Cardiac muscle cell (in vitro differentiated cells and primary cell): ENCODE data around the gene NHERF2. TPM values are rescaled to one million over a fixed set of nuclear protein-coding genes. Genes with fewer than 3 reads are reported as not detected.
A peak's percentile ranks its signal among the peaks of the same experiment; 100 is the strongest.

Source experiments
- DNase-seq, 2 donors: peaks; one replicate each; pipeline versions ENCODE4 v3.0.0 to v3.0.0-alpha.2; 2010 to 2017; ENCODE audit warnings: low read depth in 1 of 2, low spot score in 1 of 2
- H3K27ac ChIP-seq: fragments of 200-600 bp; sonication (generic); 2 replicates; pipeline ENCODE4 v1.5.1; 2016
- H3K27me3 ChIP-seq: fragments of 200-600 bp; sonication (generic); 2 replicates; pipeline ENCODE4 v1.6.0; 2016; ENCODE audit warnings: control low read depth
- H3K36me3 ChIP-seq: fragments of 200-600 bp; sonication (generic); 2 replicates; pipeline ENCODE4 v1.5.1; 2016; ENCODE audit warnings: control low read depth
- H3K4me1 ChIP-seq: fragments of 200-600 bp; sonication (generic); 2 replicates; pipeline ENCODE4 v1.8.1; 2017; ENCODE audit warnings: low read depth, mild to moderate bottlenecking, mixed run types
- H3K4me3 ChIP-seq: fragments of 200-600 bp; sonication (generic); 2 replicates; pipeline ENCODE4 v1.5.1; 2016; ENCODE audit warnings: mild to moderate bottlenecking
- H3K9me3 ChIP-seq: fragments of 200-600 bp; sonication (generic); 2 replicates; pipeline ENCODE4 v1.5.1; 2017; ENCODE audit warnings: low read depth, mild to moderate bottlenecking, control low read depth
- polyA plus RNA-seq: library from polyadenylated mRNA; unstranded; fragments of >200 nt; fragmentation: Nextera tagmentation; extraction: Ambion mirVana; gene quantifications from 2 replicates; pipeline ENCODE4 v1.2.1, GENCODE V29; 2016
- total RNA-seq: library from RNA; depleted of rRNA; stranded (reverse); fragments of >200 nt; gene quantifications from 2 replicates; pipeline ENCODE4 v1.2.3, GENCODE V29; 2016
- TF ChIP-seq, protein P1 (sequence below): IDR thresholded peaks from 2 replicates; pipeline ENCODE4 v1.5.1; 2012; ENCODE audit warnings: low read depth, mild to moderate bottlenecking, low read length

Gene NHERF2
- total and polyA plus RNA-seq, 2 experiments from 2014 or later = 34.7 to 37.4 TPM

DNA sequence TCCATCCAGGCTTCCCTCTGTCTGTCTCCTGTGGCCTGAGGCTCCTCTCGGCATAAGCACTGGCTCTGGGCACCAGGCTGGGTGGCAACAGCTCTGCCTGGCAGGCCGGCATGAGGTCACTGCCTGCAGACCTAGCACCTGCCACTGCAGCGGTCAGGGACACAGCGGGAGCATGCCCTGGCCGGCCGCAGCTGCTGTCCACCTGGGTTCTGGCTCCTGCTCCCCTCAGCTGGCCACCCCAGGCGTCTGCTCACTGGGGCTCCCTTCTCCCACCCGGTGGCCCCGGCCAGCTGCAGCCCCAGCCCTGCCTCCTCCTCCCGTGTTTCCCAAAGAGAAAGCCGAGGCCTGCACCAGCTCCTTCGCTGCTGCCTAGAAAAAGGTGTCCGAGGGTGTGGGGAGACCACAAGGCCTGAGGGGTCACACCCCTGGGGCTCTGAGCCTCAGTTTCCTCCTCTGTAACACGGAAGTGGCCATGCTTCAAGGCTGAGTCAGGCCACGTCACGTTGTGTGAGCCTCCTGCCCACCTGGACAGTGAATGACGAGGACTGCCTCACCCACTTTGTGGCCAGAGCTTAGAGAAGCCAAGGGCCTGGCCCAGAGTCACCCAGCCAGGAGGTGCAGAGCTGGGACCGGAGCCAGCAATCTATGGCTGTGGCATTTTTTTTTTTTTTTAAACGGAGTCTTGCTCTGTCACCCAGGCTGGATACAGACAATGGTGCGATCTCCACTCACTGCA is 14.3 kb downstream of the NHERF2 start:
- no peak for DNase-seq
- no peaks in the 10 kb centered on the region for H3K36me3 ChIP-seq
- peaks cover 13% of the 10 kb centered on the region for H3K4me1 ChIP-seq
- no peak overlapping the region for H3K4me3 ChIP-seq
- no peaks in the 10 kb centered on the region for H3K27me3 ChIP-seq
- H3K9me3 ChIP-seq = no peaks in the 10 kb centered on the region
- TF ChIP-seq, protein P1, sequence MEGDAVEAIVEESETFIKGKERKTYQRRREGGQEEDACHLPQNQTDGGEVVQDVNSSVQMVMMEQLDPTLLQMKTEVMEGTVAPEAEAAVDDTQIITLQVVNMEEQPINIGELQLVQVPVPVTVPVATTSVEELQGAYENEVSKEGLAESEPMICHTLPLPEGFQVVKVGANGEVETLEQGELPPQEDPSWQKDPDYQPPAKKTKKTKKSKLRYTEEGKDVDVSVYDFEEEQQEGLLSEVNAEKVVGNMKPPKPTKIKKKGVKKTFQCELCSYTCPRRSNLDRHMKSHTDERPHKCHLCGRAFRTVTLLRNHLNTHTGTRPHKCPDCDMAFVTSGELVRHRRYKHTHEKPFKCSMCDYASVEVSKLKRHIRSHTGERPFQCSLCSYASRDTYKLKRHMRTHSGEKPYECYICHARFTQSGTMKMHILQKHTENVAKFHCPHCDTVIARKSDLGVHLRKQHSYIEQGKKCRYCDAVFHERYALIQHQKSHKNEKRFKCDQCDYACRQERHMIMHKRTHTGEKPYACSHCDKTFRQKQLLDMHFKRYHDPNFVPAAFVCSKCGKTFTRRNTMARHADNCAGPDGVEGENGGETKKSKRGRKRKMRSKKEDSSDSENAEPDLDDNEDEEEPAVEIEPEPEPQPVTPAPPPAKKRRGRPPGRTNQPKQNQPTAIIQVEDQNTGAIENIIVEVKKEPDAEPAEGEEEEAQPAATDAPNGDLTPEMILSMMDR = no peak
- H3K27ac ChIP-seq = no peak overlapping the region

DNA sequence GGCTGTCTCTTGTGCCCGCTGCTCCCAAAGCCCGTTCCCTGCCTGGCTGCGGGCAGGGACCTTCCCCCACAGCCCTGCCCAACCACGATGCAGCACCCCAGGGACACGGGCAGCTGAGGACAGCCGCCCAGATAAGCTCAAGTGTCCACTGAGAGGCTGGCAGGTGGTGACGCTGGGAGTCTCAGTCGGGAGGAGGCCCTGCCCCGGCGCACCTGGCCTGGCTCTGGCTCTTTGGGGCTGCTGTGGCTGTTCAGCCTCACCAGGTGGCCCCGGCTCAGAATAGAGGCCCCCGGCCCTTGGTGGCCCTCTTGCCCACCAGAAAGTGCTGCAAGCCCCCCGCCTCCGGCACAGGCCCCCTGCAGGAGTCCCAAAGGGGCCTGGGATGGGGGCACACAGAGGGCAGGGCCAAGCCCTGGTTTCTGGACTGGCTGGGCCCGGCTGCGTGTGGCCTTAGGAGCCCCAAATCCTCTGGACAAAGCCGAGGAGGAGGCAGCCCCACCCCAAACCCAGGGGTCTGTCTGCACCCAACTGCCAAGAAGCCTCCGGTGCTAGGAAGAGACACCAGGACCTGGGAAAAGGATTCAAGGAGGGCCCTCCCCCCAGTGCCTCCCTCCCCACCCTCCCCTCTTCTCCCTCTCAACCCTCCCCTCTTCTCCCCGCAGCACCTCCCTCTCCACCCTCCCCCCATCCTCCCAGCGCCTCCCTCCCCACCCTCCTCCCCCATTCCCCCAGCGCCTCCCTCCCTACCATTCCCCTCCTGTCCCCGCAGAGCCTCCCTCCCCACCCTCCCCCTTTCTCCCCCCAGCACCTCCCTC is 15.7 kb downstream of the NHERF2 start:
- no peak overlapping the region for H3K27ac ChIP-seq
- no peak overlapping the region for H3K4me3 ChIP-seq
- peaks cover 18% of the 10 kb centered on the region for H3K4me1 ChIP-seq
- TF ChIP-seq, protein P1 = no peak
- DNase-seq = peak in 1 of 2 donors; percentile 85
- no peaks in the 10 kb centered on the region for H3K9me3 ChIP-seq
- no peaks in the 10 kb centered on the region for H3K27me3 ChIP-seq
- H3K36me3 ChIP-seq = no peaks in the 10 kb centered on the region

GRCh38 chr16:2042986-2043666 is 16.4 kb downstream of the NHERF2 start:
- TF ChIP-seq, protein P1 = no peak
- no peak overlapping the region for H3K27ac ChIP-seq
- H3K9me3 ChIP-seq = no peaks in the 10 kb centered on the region
- H3K4me3 ChIP-seq = no peak overlapping the region
- DNase-seq = no peak
- H3K36me3 ChIP-seq = no peaks in the 10 kb centered on the region
- peaks cover 18% of the 10 kb centered on the region for H3K4me1 ChIP-seq
- no peaks in the 10 kb centered on the region for H3K27me3 ChIP-seq

DNA sequence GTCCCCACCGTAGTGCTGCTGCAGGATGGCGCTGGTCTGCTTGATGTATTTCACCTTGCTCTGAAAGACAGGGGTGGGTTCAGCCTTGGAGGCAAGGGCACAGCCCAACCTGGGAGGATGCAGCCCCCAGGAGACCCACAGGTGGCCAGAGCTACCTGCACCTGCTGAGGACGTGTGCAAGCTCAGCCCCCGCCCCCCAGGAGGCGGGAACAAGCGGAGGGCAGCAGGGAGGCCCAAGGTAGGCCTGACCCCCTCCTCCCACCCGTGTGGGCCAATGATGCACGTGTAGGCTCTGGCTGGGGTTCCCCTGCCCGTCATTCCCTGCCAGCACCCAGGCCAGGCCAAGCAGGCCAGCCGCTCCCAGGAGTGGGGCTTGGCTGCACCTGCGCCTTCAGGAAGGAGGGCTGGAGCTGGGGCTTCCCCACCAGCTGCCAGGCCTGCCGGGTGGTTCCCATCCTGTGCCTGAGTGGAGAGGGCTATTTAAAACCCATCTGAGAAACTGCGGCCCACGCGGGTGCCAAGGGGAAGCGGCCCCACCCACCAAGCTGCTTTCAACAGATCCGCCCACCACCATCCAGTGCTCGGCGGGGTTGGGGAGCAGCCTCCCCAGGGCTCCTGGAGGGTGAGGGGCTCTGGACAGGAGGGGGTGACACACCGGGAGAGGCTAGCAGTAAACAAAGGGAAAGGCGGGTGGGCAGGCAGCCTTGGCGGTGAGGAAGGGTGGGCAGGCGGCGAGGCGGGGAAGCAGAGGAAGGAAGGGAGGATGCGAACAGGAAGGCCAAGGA is 17.2 kb downstream of the NHERF2 start:
- no peak overlapping the region for H3K4me3 ChIP-seq
- peaks cover 23% of the 10 kb centered on the region for H3K4me1 ChIP-seq
- DNase-seq = no peak
- TF ChIP-seq, protein P1 = no peak
- no peaks in the 10 kb centered on the region for H3K9me3 ChIP-seq
- no peaks in the 10 kb centered on the region for H3K27me3 ChIP-seq
- no peaks in the 10 kb centered on the region for H3K36me3 ChIP-seq
- no peak overlapping the region for H3K27ac ChIP-seq

- Histone ChIP-seq H3K9me3 (no peaks in the 10 kb centered on the region), H3K27ac (no peak overlapping the region), H3K4me3 (no peak overlapping the region), H3K4me1 (peaks cover 24% of the 10 kb centered on the region), H3K27me3 (no peaks in the 10 kb centered on the region), H3K36me3 (no peaks in the 10 kb centered on the region)
- DNase-seq = no peak
- TF ChIP-seq, protein P1 = no peak
Measured at GRCh38 chr16:2044541-2044940, 17.8 kb downstream of the NHERF2 start.
